ENCODE measurements around the gene CSNK2B.
"Not testable (repeated sequence)": the region's sequence is repeated elsewhere in the genome, so short reads cannot be mapped to it uniquely, and the experiment has no call there.

CSNK2B gene

DNA sequence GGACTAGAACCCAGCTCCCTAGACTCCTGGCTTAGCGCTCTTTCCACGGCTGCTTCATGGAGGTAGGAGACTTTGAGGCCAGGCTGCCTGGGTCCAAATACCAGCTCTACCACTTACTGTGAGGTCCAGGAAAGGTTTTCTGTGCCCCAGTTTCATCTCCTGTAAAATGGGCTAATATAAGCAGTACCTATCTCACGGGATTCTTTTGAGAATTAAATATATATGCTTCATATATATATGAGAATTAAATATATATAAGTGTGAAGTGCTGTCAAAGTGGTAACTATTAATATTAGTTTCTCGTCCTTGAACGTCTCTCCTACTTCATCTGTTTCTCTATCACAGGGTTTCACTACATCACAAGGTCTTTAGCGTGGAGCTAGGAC is 25.2 kb downstream of the CSNK2B start:
- DNase-seq, result no peak

DNA sequence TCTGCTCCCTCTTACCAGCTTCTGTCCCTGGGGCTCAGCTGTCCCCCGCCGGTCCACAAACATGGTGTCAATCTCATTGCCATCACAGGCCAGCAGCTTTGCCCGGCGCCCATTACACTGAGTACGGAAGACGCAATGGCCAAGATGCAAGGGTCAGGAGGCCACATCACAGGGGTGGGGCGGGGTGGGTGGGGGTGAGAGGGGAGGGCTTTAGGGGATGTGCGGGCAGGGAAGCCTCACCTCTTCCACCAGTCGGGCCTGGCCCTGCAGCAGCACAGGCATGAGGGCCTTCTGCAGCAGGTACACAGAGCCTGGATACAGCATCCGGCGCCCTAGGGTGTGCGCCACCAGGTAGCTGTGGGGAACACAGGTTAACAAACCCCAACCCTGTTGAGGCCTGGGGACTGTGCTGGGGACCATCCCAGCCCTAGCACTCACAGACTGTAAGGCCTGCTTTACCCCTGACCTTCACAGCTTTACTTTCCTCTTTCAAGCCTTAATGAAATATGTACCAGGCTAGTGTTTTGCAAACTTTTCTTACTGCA is 25.8 kb downstream of the CSNK2B start:
- DNase-seq, result no peak

DNA sequence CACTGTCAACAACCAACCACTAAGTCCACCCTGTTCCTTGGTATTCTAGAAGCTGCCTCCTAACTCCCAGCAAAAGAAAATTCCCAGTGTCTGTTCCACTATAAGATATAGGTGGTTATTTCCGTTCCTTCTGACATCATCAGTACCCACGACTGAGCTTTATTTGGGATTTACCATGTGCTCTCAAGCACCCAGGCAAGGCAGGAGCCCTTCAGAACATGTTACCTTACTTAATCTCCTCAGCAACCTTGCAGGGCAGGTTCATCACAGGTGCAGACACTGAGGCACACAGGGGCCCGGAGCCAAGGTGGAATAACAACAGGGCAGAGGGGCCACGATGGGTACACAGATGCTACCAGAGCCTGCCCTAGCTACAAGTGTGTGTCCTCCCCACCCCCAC is 26.5 kb downstream of the CSNK2B start:
- no peak for DNase-seq

GRCh38 chr6:31692886-31693285 is 27.0 kb downstream of the CSNK2B start:
- no peak for DNase-seq

DNA sequence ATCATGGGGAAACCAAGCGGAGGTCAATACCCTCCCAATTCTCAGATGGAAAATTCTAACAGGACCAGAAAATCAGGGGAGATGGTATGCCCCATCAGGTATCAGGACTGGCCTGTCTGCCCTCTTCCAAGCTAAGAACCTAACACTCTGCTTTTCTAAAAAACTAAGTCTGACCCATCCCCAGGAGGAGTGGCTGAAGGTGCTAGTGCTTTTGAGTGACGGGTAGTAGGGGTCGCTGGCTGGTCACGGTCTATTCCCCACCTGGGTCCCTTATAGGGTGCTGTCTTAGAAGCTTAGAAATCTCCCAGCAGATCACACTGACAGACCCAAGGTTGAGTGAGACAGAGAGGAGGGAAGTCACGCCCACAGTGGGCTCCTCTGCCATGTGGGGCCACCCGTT is 27.7 kb downstream of the CSNK2B start:
- DNase-seq, result no peak

DNA sequence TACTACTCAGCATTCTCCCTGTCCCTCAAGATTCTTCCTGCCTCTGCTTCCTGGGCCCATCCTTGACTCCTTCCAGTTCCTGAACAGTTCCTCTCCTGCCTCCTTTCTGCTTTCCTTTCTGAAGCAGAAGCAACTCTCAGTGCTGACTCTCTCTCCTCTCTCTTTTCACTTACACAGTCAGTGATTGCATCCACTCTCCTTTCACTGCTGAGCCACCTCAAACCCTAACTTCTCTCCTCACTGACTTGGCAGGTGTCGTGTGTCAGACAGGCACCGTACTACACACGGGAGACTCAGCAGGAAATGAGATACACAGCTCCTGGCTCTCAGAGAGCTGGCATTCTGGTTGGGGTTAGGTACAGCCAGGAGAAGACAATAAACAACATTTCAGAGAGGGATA is 31.7 kb downstream of the CSNK2B start:
- no peak for DNase-seq

- no peak for DNase-seq
These were observed 35.0 kb downstream of the CSNK2B start for GRCh38 chr6:31700740-31701401.

DNA sequence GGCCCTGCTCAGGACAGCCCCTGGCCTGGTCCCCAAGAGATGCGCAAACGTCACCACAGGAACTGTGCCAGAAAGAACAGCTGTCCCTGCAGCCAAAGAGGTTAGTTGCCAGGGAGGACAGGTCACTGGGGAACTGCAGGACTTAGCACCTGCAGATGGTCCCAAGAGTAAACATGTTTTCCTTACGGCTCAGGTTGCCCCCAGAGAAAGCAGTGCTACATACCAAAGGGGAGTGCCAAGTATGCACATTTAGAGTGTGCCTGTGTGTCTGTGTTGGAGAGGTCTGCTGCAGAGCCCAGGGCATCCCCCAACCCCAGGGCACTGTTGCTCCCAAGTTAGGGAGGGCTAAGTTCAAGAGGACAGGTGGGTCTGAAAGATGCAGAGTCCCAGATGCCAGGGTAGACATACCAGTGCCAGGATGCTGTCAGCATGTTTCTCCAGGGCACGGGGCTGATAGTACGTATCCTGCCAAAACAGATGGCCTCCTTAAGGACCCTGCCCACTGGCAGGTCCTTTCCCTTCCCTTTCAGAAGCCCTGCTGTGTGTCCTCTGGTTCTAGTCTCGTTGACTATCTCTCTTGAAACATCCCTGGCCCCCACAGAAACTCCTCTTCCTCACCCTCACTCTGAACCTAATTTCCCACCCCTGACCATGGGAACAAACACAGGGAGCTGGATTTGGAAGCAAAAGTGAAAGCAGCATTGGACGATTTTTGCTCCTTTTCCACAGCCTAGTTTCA is 36.0 kb downstream of the CSNK2B start:
- no peak for DNase-seq

- no peak for DNase-seq
These were observed 36.5 kb downstream of the CSNK2B start for GRCh38 chr6:31702405-31702818.

DNA sequence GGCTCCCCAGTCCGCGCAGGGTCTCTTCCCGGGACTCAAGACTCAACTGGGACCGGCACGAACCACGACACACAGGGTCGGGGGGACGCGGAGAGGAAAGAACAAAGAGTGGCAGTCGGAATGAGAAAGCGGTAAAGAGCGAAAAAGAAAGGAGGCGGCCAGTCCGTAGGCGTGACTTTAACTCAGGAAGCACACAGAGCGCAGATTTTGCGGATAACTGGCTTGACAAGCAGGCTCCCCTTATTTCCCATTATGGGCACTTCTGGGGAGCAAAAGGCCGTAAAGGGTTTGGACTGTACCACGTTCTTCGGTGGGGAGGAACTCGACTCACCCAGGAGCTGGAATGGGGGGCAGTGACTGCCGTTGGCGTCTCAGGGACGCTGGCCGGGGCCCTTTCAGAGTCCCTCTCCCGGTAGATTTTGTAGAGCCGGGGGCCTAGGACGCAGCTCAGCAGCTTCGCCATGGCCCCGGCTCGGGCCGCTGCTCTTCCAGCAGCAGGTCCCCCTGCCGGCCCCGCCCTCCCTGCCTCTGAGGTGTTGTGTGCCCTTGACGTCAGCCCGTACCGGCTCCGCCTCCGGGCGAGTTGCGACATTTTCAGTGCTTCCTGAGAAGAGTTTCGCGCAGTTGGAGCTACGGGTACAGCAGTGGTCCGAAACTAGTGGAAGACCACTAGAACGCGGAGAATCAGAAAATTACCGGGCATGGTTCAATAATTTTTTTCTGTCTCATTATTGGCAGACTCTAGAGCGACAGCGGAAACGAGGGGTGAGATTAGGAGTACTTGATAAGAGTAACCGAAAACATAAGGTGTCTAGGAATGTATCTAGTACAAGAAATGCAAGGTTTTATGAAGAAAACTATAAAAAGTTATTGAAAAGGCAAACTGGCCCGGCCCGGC is 37.2 kb downstream of the CSNK2B start, which contains the start of gene ABHD16A:
TSS of gene ABHD16A (minus strand) at position 506 of the 898 bp plus-strand sequence. CDS start at position 463, 43 bp downstream.
- peak; percentile 98 for DNase-seq

DNA sequence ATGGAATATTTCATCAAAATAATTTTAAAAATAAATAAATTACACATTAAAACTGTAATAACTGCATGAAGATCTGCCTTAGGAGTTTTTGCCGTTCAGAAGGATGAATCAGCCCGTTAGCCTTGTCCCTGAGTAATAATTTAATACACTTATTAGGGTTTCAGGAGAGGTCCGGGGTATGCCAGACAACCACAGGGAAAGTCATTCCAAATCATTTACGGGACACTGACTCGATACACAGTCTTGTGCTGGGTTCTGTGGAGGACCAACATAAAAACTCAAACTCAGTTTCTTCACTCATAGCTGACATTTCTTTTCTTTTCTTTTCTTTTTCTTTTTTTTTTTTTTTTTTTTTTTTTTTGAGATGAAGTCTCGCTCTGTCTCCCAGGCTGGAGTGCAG is 40.1 kb downstream of the CSNK2B start:
- DNase-seq, result no peak

DNA sequence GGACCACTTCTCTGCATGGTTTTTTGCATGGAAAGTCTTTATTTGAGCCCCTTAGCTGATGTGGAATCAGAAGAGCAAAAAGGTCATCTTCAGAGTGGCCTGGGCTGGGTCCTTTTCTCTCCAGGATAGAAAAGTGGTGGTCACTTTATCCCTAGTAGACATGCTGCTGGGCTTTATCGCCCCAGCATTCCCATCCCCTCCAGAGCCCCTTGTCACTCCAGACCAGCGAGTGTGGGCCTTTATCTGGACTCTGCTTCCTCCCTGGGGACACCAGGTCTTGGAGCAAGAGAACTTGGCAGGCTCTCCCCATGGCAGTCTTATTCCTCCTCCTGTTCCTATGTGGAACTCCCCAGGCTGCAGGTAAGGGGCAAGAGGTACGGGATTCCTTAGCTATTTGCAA is 40.7 kb downstream of the CSNK2B start, which contains the start of gene LY6G6F:
TSS of gene LY6G6F (plus strand) at position 268 of the 400 bp plus-strand sequence. CDS start at position 309, 41 bp downstream.
- no peak for DNase-seq

DNA sequence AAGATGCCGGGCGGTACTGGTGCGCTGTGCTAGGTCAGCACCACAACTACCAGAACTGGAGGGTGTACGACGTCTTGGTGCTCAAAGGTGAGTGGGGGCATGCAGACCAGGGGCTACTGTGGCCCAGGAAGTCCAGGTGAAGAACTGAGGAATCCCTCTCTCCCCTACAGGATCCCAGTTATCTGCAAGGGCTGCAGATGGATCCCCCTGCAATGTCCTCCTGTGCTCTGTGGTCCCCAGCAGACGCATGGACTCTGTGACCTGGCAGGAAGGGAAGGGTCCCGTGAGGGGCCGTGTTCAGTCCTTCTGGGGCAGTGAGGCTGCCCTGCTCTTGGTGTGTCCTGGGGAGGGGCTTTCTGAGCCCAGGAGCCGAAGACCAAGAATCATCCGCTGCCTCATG is 41.8 kb downstream of the CSNK2B start:
- no peak for DNase-seq

GRCh38 chr6:31708224-31708623 is 42.3 kb downstream of the CSNK2B start:
- DNase-seq, result no peak

DNA sequence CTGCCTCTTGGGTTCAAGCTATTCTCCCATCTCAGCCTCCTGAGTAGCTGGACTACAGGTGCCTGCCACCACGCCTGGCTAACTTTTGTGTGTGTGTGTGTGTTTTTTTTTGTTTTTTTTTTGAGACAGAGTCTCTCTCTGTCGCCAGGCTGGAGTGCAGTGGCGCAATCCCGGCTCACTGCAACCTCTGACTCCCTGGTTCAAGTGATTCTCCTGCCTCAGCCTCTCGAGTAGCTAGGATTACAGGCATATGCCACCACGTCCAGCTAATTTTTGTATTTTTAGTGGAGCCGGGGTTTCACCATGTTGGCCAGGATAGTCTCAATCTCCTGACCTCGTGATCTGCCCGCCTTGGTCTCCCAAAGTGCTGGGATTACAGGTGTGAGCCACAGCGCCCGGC is 43.3 kb downstream of the CSNK2B start:
- not testable (repeated sequence) for DNase-seq

DNA sequence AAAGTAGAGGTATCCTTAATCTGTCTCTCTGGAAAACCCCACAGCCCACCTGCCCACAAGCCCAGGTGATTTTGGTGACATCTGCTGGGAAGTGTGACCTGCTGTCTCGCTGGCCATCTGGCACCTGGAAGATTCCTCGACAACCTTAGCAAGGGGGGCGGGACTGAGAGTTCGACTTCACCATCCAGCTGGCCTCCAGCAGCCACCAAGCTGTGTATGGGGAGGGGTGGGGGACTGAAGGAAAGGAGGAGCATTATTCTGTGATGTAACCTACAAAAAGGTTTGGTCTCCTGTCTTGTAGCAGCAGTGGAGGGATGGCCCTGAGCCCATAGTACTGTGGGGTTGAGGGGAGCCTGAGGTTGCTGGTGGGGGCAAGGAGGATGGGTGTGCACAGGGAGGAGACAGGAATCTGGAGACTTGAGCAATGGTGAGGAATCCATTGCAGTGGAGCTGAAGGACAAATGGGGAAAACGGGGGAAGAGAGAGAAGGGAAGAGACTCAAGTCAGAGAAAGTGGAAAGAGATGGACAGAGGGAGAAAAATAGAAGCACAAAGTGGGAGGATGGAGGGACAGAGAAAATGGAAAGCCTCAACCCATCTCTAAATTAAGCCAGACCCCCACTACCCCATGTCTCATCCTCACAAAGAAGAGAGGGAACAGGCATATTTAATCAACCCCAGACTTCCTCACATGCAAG is 44.8 kb downstream of the CSNK2B start:
- no peak for DNase-seq

- DNase-seq, result no peak
These were observed 45.4 kb downstream of the CSNK2B start for GRCh38 chr6:31711233-31711632.

DNA sequence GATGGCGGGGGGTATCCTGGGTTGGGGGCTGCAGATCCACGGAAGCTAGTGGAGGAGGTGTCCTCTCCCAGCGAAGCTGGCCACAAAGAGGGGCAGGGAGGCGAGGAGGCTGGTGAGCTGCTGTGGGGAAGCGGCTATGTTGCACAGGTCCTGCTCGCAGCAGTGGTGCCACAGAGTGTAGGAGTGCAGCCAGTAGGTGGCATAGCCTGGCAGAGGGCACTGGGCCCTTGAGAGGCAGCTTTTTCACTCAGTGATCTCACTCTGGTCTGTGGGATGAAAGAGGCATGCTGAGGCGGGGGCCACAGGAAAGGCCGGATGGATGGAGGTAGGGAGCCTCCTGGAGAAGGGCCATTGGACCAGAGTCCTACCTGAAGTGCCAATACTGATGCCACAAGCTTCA is 46.4 kb downstream of the CSNK2B start:
- no peak for DNase-seq

- no peak for DNase-seq
These were observed 47.6 kb downstream of the CSNK2B start for GRCh38 chr6:31713465-31713864.

DNA sequence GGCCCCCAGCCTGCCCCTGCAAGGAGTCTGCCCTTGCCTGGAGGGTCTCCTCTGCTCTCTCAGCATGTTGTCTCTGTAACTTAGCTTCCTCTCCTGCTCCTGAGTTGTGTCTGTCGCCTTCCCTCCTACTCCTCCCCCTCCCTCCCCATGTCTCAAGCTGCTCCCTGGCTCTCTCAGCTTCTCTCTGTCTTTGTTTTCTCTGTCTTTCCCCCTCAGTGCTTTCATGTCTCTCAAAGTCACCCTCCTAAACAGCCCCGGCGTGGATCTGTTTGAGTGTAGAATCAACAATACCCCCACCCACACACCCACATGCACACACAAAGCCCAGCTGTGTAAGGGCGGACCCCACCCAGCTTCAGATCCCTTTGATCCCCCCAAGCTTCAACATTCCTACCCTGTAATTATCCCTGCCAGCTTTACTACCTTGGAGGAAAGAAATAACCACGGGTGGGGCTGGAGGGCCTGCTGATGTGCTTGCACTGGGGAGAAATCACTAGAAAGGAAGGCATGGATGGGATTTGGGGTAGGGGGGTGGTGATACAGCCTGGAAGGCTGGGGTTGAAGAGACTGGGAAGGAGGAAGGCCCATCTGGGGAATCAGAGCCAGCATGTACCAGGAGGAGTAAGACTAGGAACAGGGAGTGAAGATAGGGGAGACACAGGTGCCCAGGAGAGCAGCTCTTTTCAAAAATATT is 48.3 kb downstream of the CSNK2B start:
- DNase-seq, result no peak

- no peak for DNase-seq
These were observed 49.4 kb downstream of the CSNK2B start, which contains the start of gene LY6G6D for GRCh38 chr6:31715022-31715958. Gene LY6G6D, plus strand, starts transcription at chr6:31715348. Its CDS starts 8 bp downstream, at chr6:31715356.

Data from CD4-positive, alpha-beta T cell treated with Interleukin-15 for 1 hour (primary cell).